ENCODE measurements around the gene DAB2IP. TPM values are rescaled to one million over a fixed set of nuclear protein-coding genes. Genes with fewer than 3 reads are reported as not detected.

Gene DAB2IP
- total RNA-seq, 1 experiment from 2014 or later, result 46.7 TPM

DNA sequence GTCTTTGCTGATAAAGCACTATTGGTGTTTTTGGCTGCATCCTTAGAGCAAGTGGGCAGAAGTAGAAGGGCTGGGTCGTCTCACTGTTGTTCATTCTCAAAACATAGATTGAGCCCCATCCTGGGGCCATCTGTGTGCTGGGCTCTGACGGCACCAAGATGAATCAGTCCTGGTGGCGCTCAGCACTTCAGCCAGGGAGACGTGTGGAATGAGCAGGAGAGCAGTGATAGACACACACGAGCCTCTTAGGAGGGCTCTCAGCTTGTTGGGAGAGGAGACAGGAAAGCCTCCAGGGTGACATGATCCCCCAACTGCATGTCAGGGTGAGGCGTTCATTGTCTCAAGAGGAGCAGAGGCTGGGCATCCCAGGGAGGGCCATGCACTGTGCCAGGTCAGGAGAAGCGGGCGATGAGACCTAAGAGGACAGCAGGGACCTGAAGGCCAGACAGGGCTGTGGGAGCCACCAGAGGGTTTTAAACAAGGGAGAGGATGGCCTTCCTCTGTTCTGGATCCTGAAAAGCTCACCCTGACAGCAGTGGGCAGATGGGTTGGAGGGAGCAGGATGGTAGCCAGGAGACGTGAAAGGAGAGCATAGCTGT, 115.8 kb downstream of the DAB2IP start:
- Histone ChIP-seq H3K27me3 (ENCODE audit: insufficient read depth, low read depth) (no peaks in the 10 kb centered on the region), H3K79me2 (ENCODE audit: low read depth) (no peaks in the 10 kb centered on the region), H3K9me2 (ENCODE audit: insufficient read depth) (no peaks in the 10 kb centered on the region), H3K4me2 (no peak overlapping the region), H4K20me1 (ENCODE audit: insufficient read depth) (no peaks in the 10 kb centered on the region), H3K4me1 (replicated peaks; ENCODE audit: insufficient read depth) (peaks cover 18% of the 10 kb centered on the region), H3F3A (ENCODE audit: insufficient read depth, low read depth) (peaks cover 11% of the 10 kb centered on the region; the same call in 1 of the 2 replicates), H3K36me3 (ENCODE audit: low read depth) (peaks cover 6% of the 10 kb centered on the region), H2AFZ (no peak overlapping the region), H3K27ac (no peak overlapping the region), H3K9me3 (ENCODE audit: insufficient read depth, low read depth) (no peaks in the 10 kb centered on the region), H3K4me3 (no peak overlapping the region)
- CTCF ChIA-PET, result no interaction called here
- no peak for TF ChIP-seq EZH2 (IDR thresholded peaks at IDR 0.05; ENCODE audit: low read depth)
- TF ChIP-seq, protein P1, sequence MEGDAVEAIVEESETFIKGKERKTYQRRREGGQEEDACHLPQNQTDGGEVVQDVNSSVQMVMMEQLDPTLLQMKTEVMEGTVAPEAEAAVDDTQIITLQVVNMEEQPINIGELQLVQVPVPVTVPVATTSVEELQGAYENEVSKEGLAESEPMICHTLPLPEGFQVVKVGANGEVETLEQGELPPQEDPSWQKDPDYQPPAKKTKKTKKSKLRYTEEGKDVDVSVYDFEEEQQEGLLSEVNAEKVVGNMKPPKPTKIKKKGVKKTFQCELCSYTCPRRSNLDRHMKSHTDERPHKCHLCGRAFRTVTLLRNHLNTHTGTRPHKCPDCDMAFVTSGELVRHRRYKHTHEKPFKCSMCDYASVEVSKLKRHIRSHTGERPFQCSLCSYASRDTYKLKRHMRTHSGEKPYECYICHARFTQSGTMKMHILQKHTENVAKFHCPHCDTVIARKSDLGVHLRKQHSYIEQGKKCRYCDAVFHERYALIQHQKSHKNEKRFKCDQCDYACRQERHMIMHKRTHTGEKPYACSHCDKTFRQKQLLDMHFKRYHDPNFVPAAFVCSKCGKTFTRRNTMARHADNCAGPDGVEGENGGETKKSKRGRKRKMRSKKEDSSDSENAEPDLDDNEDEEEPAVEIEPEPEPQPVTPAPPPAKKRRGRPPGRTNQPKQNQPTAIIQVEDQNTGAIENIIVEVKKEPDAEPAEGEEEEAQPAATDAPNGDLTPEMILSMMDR (conservative IDR thresholded peaks at IDR 0.05), result no peak
- no peak for DNase-seq
- POLR2A ChIA-PET (ENCODE audit: unreplicated experiment), result no interaction called here
- intact Hi-C loops (cut with micrococcal nuclease; ENCODE audit: unreplicated experiment), result loop anchor here (5.0 kb wide), 1 partner anchor 215 kb away; no protein-coding TSS in a partner anchor
- no TSS peak for BruUV-seq (replicated peaks)

DNA sequence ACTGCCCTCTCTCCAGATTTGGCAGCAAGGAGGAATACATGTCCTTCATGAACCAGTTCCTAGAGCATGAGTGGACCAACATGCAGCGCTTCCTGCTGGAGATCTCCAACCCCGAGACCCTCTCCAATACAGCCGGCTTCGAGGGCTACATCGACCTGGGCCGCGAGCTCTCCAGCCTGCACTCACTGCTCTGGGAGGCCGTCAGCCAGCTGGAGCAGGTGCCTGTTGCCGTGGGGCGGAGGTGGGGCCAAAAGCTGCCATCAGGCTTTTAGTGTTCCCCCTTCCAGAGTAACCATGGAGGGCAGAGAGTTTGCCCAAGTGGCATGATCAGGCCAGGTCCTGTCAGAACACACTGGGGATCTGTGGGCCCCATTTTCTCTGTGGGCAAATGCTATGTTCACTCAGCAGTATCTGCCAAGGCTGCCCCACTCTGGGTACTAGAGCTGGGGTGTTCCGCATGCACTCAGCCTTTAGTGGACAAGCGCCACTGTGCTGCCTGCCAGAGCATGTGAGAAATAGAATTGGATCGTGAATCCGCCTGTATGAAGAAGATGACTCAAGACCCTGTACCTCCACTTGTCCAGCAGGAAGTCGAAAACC, 117.1 kb downstream of the DAB2IP start:
- DNase-seq, result no peak
- no peak for TF ChIP-seq EZH2 (IDR thresholded peaks at IDR 0.05; ENCODE audit: low read depth)
- TF ChIP-seq, protein P1 (conservative IDR thresholded peaks at IDR 0.05), result no peak
- ChIA-PET CTCF (no interaction called here), POLR2A (ENCODE audit: unreplicated experiment) (no interaction called here)
- H3K4me1 ChIP-seq (replicated peaks; ENCODE audit: insufficient read depth), result peaks cover 18% of the 10 kb centered on the region
- no peaks in the 10 kb centered on the region for H4K20me1 ChIP-seq (ENCODE audit: insufficient read depth)
- H3K4me3 ChIP-seq, result no peak overlapping the region
- intact Hi-C loops (cut with micrococcal nuclease; ENCODE audit: unreplicated experiment), result loop anchor here (5.0 kb wide), 1 partner anchor 216 kb away; no protein-coding TSS in a partner anchor
- peaks cover 11% of the 10 kb centered on the region; the same call in 1 of the 2 replicates for H3F3A ChIP-seq (ENCODE audit: insufficient read depth, low read depth)
- H3K9me2 ChIP-seq (ENCODE audit: insufficient read depth), result no peaks in the 10 kb centered on the region
- no peaks in the 10 kb centered on the region for H3K9me3 ChIP-seq (ENCODE audit: insufficient read depth, low read depth)
- no peak overlapping the region for H3K27ac ChIP-seq
- H2AFZ ChIP-seq, result no peak overlapping the region
- H3K27me3 ChIP-seq (ENCODE audit: insufficient read depth, low read depth), result no peaks in the 10 kb centered on the region
- no TSS peak for BruUV-seq (replicated peaks)
- no peaks in the 10 kb centered on the region for H3K79me2 ChIP-seq (ENCODE audit: low read depth)
- peaks cover 6% of the 10 kb centered on the region for H3K36me3 ChIP-seq (ENCODE audit: low read depth)
- H3K4me2 ChIP-seq, result no peak overlapping the region

GRCh38 chr9:121769939-121770338, 118.5 kb downstream of the DAB2IP start:
- TF ChIP-seq, protein P1 (conservative IDR thresholded peaks at IDR 0.05), result no peak
- TF ChIP-seq EZH2 (IDR thresholded peaks at IDR 0.05; ENCODE audit: low read depth), result no peak
- Histone ChIP-seq H3K27me3 (ENCODE audit: insufficient read depth, low read depth) (no peaks in the 10 kb centered on the region), H3K4me3 (no peak overlapping the region), H2AFZ (no peak overlapping the region), H3K27ac (no peak overlapping the region), H3F3A (ENCODE audit: insufficient read depth, low read depth) (peaks cover 5% of the 10 kb centered on the region; the same call in 1 of the 2 replicates), H3K4me2 (no peak overlapping the region), H3K9me2 (ENCODE audit: insufficient read depth) (no peaks in the 10 kb centered on the region), H3K79me2 (ENCODE audit: low read depth) (no peaks in the 10 kb centered on the region), H3K4me1 (replicated peaks; ENCODE audit: insufficient read depth) (peaks cover 12% of the 10 kb centered on the region), H4K20me1 (ENCODE audit: insufficient read depth) (no peaks in the 10 kb centered on the region), H3K36me3 (ENCODE audit: low read depth) (peaks cover 6% of the 10 kb centered on the region), H3K9me3 (ENCODE audit: insufficient read depth, low read depth) (no peaks in the 10 kb centered on the region)
- CTCF ChIA-PET, result no interaction called here
- no TSS peak for BruUV-seq (replicated peaks)
- DNase-seq, result no peak
- POLR2A ChIA-PET (ENCODE audit: unreplicated experiment), result no interaction called here
- intact Hi-C loops (cut with micrococcal nuclease; ENCODE audit: unreplicated experiment), result loop anchor here (5.0 kb wide), 1 partner anchor 218 kb away; no protein-coding TSS in a partner anchor

All from PC-9 (cell line).